ENCODE data around the gene SIM1.

SIM1 gene

DNA sequence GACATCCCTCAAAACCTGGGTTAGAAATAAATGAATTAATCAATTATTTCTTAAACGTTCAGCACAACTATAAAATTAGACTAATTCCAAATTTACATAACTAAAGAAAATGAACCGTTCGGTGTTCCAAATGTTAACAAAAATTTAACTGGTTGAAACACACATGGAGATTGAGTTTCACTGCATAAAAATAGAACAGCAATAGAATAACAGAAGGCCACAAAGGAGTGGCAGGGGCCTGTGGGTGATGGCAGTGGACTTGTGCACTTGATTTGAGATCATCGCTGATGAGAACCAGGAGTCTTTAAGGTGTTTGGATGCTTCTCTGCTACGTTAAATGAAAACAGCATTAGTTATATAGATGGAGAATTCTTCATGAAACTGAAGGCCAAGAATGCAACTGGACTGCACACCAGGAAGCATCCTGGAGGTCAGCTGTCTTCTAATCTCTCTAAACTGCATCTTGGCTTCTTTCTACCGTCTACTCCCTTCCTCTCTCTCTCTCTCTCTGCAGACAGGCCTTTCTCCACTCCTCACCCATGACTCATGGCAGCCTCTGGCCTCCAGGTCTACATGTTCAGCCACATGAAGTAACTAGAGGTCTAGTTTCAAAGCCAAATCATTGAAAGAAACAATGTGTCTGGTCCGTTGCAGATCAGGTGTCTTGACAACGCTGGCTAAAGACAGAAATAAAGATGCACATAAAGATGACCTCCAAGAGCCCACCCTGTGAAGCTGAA lies 111.3 kb downstream of the SIM1 start:
- DNase-seq (ENCODE audit: low read depth, low spot score) = no peak

DNA sequence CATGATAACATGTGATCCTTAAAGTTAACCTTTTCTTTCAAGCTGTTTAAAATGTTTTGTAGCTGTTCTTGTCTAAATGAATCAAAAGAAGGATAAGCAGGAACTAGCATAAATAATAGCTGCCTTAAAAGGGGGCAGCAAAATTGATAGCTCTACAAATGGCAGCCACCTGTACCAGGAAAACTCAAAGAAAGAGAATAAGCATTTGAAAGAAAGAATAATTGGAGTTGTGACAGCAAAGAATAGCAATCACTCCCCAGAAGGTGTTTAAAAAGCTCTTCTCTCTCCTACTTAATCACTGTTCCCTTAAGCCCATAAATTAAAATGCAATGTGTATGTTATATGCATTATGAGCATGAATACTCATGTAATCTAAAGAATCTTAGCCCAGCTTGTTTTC lies 114.6 kb downstream of the SIM1 start:
- no peak for DNase-seq (ENCODE audit: low read depth, low spot score)

DNA sequence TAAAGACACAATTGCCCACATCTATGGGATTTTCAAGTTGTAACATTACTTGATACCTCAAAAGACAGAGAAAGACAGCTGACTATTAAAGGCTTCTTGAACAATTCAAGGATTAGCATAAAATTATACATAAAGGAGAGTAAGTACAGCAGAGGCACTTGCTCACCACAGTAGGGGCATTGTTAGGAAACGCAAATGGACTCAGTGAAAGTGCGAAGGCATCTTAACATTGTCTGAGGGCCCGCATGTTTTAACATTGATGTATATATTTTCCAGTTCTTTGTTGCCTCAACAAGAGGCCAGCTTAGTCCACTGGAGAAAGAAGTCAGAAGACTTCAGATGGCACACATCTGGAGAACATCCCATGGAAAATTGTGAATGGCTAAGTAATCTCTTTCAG lies 115.4 kb downstream of the SIM1 start:
- no peak for DNase-seq (ENCODE audit: low read depth, low spot score)

DNA sequence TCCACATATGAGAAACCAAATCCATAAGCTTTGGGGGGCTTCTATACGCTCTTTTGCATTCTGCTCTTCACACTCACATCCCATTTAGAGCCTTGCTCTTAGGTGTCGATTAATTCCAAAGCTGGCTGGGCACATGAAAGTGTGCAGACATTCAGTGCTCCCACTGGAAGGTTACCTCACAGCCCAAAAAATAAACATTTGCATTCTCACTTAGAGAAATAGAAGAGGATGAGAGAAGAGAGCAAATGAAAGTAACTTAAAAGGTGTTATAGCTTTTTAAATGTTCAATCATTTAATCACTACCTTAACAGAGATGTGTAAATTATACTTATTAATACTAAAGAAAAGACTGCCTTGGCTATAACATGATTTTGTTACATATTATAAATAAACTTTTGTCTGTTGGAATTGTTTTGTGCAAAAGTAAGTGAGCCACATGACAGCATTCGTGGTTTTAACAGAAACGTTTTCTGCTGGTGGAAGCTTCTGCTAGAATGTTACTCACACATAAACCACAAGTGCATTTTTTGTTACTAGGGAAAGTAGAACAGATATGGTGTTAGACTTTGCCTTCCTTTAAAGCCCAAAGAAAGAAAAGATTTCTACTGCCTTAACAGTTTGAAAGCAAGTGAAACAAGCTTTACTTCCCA lies 116.7 kb downstream of the SIM1 start:
- DNase-seq (ENCODE audit: low read depth, low spot score) = no peak

DNA sequence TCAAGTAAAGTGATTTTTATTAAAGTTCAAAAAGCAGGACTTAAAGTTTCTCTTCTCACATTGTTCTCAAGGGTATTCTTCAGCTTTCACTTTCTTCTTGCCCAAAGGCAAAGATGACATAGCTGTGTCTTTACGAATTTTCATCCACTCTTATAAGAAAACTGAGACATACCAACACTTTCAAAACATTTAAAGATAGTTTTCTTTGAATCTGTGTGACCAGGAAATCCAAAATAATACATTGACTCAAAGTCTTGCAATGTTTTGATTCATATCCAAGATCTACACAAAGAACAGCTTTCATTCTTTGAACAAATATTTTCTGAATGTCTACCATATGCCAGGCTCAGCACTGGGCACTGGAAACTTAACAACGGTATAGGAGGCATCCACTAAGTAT lies 117.9 kb downstream of the SIM1 start:
- DNase-seq (ENCODE audit: low read depth, low spot score) = no peak

DNA sequence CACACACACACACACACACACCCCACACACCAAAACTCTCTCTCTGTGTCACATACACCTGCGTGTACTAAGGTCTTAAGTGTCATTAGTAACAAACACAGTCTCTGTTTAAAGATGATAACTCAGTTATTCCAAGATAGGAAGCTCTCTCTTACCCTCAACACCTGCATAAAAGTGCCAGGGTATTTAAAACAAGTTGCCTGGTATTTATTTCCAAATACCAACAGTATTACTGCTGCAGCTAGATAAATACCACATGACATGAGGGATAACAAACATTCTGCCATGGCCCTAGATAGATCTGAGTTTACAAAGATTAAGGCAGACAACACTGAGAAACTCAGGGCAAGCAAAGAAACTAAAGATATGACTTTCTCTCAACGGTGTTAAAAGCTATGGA lies 118.5 kb downstream of the SIM1 start:
- DNase-seq (ENCODE audit: low read depth, low spot score) = no peak

DNA sequence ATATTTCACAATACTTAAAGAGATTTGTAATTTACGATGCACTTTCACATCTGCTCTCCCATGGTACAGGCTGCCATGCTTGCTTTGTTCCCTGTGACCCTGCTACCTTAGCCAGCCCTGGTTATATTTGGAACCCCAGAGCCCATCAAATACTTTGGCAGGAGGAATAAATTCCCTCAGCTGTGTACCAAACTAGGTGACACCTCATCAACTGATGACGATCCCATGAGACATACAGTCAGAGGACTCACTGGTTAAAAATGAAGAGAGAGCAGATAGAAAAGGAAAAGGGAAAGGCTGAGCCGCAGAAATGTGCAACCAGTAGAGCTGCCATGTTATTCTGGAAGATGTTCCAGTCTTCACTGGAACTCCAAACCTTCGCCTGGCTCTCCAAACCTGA lies 120.0 kb downstream of the SIM1 start:
- DNase-seq (ENCODE audit: low read depth, low spot score) = no peak

DNA sequence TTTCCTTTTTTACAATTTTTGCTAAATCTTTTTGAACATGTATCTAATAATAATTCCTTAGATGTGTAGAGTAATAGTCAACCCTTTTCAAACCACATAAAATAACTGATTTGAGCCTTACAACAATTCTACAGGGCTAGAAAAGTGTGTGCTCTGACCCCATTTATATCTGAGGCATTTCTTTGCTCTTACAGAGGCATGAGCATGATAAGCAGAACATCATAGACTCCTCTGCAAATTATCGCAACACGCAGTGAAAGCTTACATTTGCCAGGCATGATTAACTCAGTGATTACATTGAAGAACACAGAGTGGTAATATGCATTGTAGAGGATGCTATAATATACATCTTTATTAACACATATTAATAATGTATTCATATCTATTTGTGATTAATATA lies 120.4 kb downstream of the SIM1 start:
- no peak for DNase-seq (ENCODE audit: low read depth, low spot score)

DNA sequence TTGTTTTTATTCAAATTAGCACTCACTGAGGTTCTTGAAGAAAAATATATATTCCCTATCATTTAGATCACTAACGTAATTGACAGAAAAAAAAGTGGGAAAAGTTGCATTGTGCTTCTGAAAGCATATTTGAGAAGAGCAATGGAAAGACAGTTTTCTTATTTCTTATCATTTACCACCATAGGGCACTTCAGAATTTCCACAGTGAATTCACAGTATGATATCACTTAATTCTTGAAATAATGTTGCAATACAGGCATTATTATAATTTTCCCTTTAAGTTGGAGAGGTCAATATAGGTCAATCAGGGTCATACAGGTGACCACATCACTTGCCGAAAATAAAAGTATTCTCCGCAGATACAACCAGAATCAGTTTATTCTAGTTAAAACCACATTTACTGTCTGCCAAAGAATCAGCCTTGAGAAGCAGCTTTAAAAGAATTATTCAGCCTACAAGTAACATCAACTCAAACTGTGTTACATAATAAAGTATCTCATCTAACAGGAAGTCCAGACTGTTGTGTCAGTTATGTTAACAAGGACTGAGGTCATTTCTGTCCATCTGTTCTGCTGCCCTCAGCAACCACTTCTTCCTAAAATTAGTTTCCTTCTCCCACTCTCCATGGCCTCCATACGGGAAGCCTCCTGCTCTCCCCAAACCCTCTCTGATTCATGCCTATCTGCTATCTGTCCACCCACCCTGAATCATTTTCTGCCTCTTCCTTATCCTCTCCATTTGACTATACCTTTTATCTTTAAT lies 121.2 kb downstream of the SIM1 start:
- no peak for DNase-seq (ENCODE audit: low read depth, low spot score)

DNA sequence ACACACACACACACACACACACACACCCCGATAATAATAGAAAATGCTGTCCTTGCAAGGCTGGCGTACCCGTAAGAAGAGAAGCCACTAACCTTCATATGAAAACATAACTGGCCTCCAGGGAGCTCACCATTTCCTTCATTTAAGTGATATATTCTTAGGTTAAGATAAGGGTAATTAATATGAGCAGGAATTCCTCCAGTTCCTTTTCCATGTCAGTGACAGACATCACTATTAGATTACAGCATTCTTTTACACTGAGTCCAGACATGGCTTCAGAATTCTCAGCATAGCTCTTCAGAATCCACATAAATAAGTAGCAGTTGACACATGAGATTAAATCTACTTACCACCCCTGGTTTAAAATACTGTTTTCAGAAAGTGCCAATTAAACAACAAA lies 121.9 kb downstream of the SIM1 start:
- DNase-seq (ENCODE audit: low read depth, low spot score) = no peak

DNA sequence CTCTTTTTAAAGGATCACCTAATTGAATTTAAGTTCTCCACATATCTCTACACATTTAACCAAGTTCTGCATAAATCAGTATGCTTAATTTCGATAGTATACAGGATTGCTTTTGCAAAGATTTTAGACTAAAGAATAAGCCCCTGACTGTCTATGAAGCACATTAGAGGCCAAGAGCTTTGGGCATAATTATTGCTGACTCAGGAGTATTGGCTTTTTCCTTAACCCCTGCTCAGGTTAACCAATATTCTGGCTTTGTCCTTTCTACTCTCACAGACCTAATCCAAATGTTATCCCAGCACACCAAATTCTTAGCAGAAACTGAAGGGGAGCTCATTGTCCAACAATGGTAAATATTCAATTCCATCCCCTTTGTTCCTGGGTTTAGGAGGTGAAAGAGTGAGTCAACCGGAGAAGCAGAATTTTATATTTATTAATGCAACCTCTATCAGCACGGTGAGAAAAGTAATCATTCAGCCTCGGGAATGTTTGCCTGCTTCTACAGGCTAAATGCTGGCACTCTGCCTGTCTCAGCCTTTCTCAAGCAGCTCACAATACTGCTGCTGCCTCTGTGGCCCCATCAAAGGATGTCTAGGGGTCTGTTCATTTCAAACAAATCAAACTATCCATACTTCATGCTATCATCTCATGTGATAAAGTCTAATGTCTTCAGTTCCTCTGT lies 125.0 kb downstream of the SIM1 start:
- DNase-seq (ENCODE audit: low read depth, low spot score) = no peak

DNA sequence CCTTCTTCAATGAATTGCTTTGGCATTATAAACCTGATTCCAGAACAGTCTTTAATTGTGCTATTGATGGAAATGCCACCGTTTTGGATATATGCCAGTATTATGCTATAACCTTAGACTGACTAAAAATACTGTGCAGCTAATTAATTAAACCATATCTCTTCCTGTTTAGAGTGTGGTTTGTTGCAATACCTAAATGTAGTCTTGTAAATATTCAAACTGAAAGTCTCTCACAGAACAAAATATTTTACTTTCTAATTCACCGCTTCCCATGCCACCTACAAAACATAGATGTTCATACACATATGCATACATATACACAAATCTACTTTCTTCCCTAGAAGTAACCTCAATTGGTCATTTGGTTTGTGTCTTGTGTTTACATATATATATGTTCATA lies 126.6 kb downstream of the SIM1 start:
- no peak for DNase-seq (ENCODE audit: low read depth, low spot score)

DNA sequence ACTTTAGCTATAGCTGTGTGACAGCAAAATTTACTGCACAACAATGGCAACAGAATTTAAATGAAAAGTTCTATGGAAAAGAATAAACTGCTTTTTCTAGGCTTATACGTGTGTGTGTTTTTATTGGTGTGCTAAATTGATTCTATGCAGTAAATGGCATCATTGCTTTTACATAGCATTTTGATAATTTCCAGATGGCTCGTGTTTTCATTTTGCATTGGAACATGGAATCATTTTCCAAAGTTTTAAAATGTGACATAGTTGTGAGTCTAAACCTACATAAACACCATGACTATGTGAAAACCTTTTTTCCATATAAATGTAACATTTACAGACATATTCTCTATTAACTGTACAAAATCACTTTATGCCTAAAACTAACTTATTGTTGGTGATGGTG lies 127.8 kb downstream of the SIM1 start:
- DNase-seq (ENCODE audit: low read depth, low spot score) = no peak

DNA sequence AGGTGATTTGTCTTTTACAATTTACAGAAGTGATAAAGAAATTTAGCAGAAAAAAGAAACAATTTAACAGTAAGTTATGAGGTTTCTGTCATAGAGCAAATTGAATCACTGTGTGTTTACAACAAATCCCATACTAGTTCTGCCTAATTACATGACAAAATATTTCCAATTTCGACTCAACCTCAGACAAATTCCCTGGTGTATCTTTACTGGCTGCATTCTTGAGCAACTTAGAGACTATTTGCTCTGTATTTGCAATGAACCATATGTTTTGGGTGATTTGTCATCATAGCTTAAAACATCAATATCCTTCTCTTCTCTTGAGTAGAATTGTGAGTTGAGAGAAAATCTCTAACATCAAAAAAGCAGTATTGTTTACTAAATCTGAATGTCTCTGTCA lies 128.7 kb downstream of the SIM1 start:
- no peak for DNase-seq (ENCODE audit: low read depth, low spot score)

Data from activated naive CD8-positive, alpha-beta T cell treated with anti-CD3 and anti-CD28 coated beads, Interleukin-2, amount 50 U/mL, for 16 hours (primary cell).